Measurements from ENCODE around the gene IL20RA.

GRCh38 chr6:137081997-137082396 lies 37.2 kb upstream of the IL20RA start:
- TF ChIP-seq CTCF (IDR thresholded peaks at IDR 0.05), result no peak
- TF ChIP-seq POLR2A (IDR thresholded peaks at IDR 0.05), result no peak
